GM12864 (cell line): ENCODE measurements around the gene TRPV4.

Experiments
- DNase-seq: peaks from one replicate; pipeline ENCODE4 v3.0.0-alpha.2; 2011; ENCODE audit warnings: low read depth
- H3K4me3 ChIP-seq: 2 replicates; pipeline ENCODE4 v1.5.1; 2011; ENCODE audit warnings: mild to moderate bottlenecking, low read depth, low read length, control low read depth
- CTCF ChIP-seq: IDR thresholded peaks from 2 replicates; pipeline ENCODE4 v1.5.1; 2011; ENCODE audit warnings: low read depth, mild to moderate bottlenecking, moderate library complexity, low read length, control low read depth, inconsistent platforms; ENCODE audit errors: missing control alignments

The TRPV4 gene

GRCh38 chr12:109767991-109768900, 65.0 kb downstream of the TRPV4 start:
- TF ChIP-seq CTCF: no peak
- DNase-seq: no peak
- H3K4me3 ChIP-seq: no peak overlapping the region

- no peak for TF ChIP-seq CTCF
Observed at GRCh38 chr12:109767456-109767855, 65.7 kb downstream of the TRPV4 start.

GRCh38 chr12:109766251-109766778, 66.9 kb downstream of the TRPV4 start:
- DNase-seq: no peak
- TF ChIP-seq CTCF: no peak
- H3K4me3 ChIP-seq: no peak overlapping the region

More at GRCh38 chr12:109767456-109767855, 65.7 kb downstream of the TRPV4 start:
- no peak overlapping the region for H3K4me3 ChIP-seq
- no peak for DNase-seq

GRCh38 chr12:109765446-109765810, 67.8 kb downstream of the TRPV4 start:
- DNase-seq: no peak
- TF ChIP-seq CTCF: no peak
- H3K4me3 ChIP-seq: no peak overlapping the region

- no peak for TF ChIP-seq CTCF
- DNase-seq: no peak
- H3K4me3 ChIP-seq: no peak overlapping the region
Observed at GRCh38 chr12:109764776-109765445, 68.3 kb downstream of the TRPV4 start.

GRCh38 chr12:109764123-109764522, 69.1 kb downstream of the TRPV4 start:
- peak; percentile 13 for TF ChIP-seq CTCF
- no peak for DNase-seq
- no peak overlapping the region for H3K4me3 ChIP-seq
